H9 (cell line): ENCODE measurements around the gene CAMTA1. TPM values are rescaled to one million over a fixed set of nuclear protein-coding genes. Genes with fewer than 3 reads are reported as not detected.

Experiments used
- DNase-seq: peaks from one replicate; pipeline ENCODE4 v3.0.0-alpha.2; 2017
- H2AFZ ChIP-seq: one replicate; pipeline ENCODE4 v1.6.1; 2013; ENCODE audit warnings: mild to moderate bottlenecking, low read length, control low read depth, moderate library complexity
- H2AK5ac ChIP-seq: 2 replicates; pipeline ENCODE4 v1.6.1; 2013; ENCODE audit warnings: low read length, control low read depth, mixed read lengths; ENCODE audit not compliant: insufficient read length
- H2BK120ac ChIP-seq: one replicate; pipeline ENCODE4 v1.6.1; 2013; ENCODE audit warnings: low read depth, mild to moderate bottlenecking, low read length, control low read depth, inconsistent platforms; ENCODE audit not compliant: poor library complexity, severe bottlenecking
- H2BK12ac ChIP-seq: 2 replicates; pipeline ENCODE4 v1.6.1; 2013; ENCODE audit warnings: low read length, control low read depth, mixed read lengths, low read depth; ENCODE audit not compliant: insufficient read length
- H2BK15ac ChIP-seq: 2 replicates; pipeline ENCODE4 v1.6.1; 2013; ENCODE audit warnings: low read depth, low read length, control low read depth
- H2BK20ac ChIP-seq: one replicate; pipeline ENCODE4 v1.6.1; 2013; ENCODE audit warnings: low read depth, mild to moderate bottlenecking, low read length, control low read depth, inconsistent platforms; ENCODE audit not compliant: poor library complexity, severe bottlenecking
- H2BK5ac ChIP-seq: 2 replicates; pipeline ENCODE4 v1.6.1; 2013; ENCODE audit warnings: low read length, control low read depth, mixed read lengths; ENCODE audit not compliant: insufficient read length
- H3K14ac ChIP-seq: 2 replicates; pipeline ENCODE4 v1.6.1; 2013; ENCODE audit warnings: low read length, control low read depth; ENCODE audit not compliant: insufficient read depth
- H3K18ac ChIP-seq: 2 replicates; pipeline ENCODE4 v1.6.1; 2013; ENCODE audit warnings: low read depth, mild to moderate bottlenecking, mixed read lengths, low read length, control low read depth; ENCODE audit not compliant: insufficient read length
- H3K23ac ChIP-seq: 2 replicates; pipeline ENCODE4 v1.6.1; 2013; ENCODE audit warnings: low read length, control low read depth, mixed read lengths, low read depth; ENCODE audit not compliant: insufficient read length
- H3K23me2 ChIP-seq: 2 replicates; pipeline ENCODE4 v1.6.1; 2013; ENCODE audit warnings: low read depth, mild to moderate bottlenecking, mixed read lengths, low read length, control low read depth; ENCODE audit not compliant: insufficient read length, poor library complexity, severe bottlenecking
- H3K27ac ChIP-seq: 2 replicates; pipeline ENCODE4 v1.5.1; 2013; ENCODE audit warnings: low read length, control low read depth, mixed read lengths, low read depth; ENCODE audit not compliant: insufficient read length
- H3K27me3 ChIP-seq: 2 replicates; pipeline ENCODE4 v1.6.1; 2013; ENCODE audit warnings: low read length, control low read depth, inconsistent platforms; ENCODE audit not compliant: insufficient read depth
- H3K4ac ChIP-seq: 2 replicates; pipeline ENCODE4 v1.6.1; 2013; ENCODE audit warnings: low read depth, mild to moderate bottlenecking, control low read depth, inconsistent platforms, low read length, moderate library complexity
- H3K4me1 ChIP-seq: 2 replicates; pipeline ENCODE4 v1.6.1; 2013; ENCODE audit warnings: low read length, control low read depth, inconsistent platforms; ENCODE audit not compliant: insufficient read depth
- H3K4me2 ChIP-seq: 2 replicates; pipeline ENCODE4 v1.6.1; 2013; ENCODE audit warnings: low read length, control low read depth, mixed read lengths; ENCODE audit not compliant: insufficient read length, insufficient read depth
- H3K56ac ChIP-seq: 2 replicates; pipeline ENCODE4 v1.6.1; 2013; ENCODE audit warnings: low read depth, mild to moderate bottlenecking, mixed read lengths, low read length, control low read depth; ENCODE audit not compliant: insufficient read length
- H3K79me1 ChIP-seq: 2 replicates; pipeline ENCODE4 v1.6.1; 2013; ENCODE audit warnings: low read depth, mild to moderate bottlenecking, moderate library complexity, low read length, control low read depth, inconsistent platforms; ENCODE audit not compliant: insufficient read depth, poor library complexity, severe bottlenecking
- H3K79me2 ChIP-seq: 2 replicates; pipeline ENCODE4 v1.6.1; 2013; ENCODE audit warnings: low read length, control low read depth, inconsistent platforms; ENCODE audit not compliant: insufficient read depth
- H3K9ac ChIP-seq: 2 replicates; pipeline ENCODE4 v1.6.1; 2013; ENCODE audit warnings: low read length, control low read depth, mixed read lengths; ENCODE audit not compliant: insufficient read length; ENCODE audit errors: extremely low read depth
- H3K9me3 ChIP-seq: one replicate; pipeline ENCODE4 v1.6.1; 2013; ENCODE audit warnings: low read depth, low read length, inconsistent platforms; ENCODE audit not compliant: control insufficient read depth
- H3T11ph ChIP-seq: one replicate; pipeline ENCODE4 v1.6.1; 2013; ENCODE audit warnings: mild to moderate bottlenecking, low read length, control low read depth, inconsistent platforms
- H4K20me1 ChIP-seq: one replicate; pipeline ENCODE4 v1.6.1; 2013; ENCODE audit not compliant: control insufficient read depth, insufficient read length, insufficient read depth
- H4K5ac ChIP-seq: 2 replicates; pipeline ENCODE4 v1.6.1; 2013; ENCODE audit warnings: low read depth, mild to moderate bottlenecking, mixed read lengths, low read length, control low read depth; ENCODE audit not compliant: insufficient read length
- H4K8ac ChIP-seq: replicated peaks from 2 replicates; pipeline ENCODE4 v1.6.1; 2013; ENCODE audit warnings: low read length, control low read depth, mixed read lengths, low read depth; ENCODE audit not compliant: insufficient read length
- H4K91ac ChIP-seq: 2 replicates; pipeline ENCODE4 v1.6.1; 2013; ENCODE audit warnings: low read depth, mild to moderate bottlenecking, moderate library complexity, mixed read lengths, low read length, control low read depth; ENCODE audit not compliant: insufficient read length
- H3K27ac Mint-ChIP-seq, 3 experiments: 2 replicates in 2 of 3; 3 replicates in 1 of 3; pipeline ENCODE4 v1.8.0; 2020 to 2021; ENCODE audit warnings: mixed read lengths in 3 of 3, mild to moderate bottlenecking in 1 of 3, moderate library complexity in 1 of 3
- H3K27me3 Mint-ChIP-seq: 2 replicates; pipeline ENCODE4 v1.8.0; 2021; ENCODE audit warnings: low read depth, mild to moderate bottlenecking, moderate library complexity, mixed read lengths
- H3K36me3 Mint-ChIP-seq, 3 experiments: 2 replicates in 2 of 3; 3 replicates in 1 of 3; pipeline ENCODE4 v1.8.0; 2020 to 2021; ENCODE audit warnings: low read depth in 3 of 3, mixed read lengths in 3 of 3; ENCODE audit not compliant: insufficient read depth in 1 of 3
- H3K4me1 Mint-ChIP-seq, 2 experiments: 2 replicates each; pipeline ENCODE4 v1.8.0; 2020; ENCODE audit warnings: mixed read lengths in 2 of 2
- H3K4me3 Mint-ChIP-seq, 2 experiments: 2 replicates in 1 of 2; 3 replicates in 1 of 2; pipeline ENCODE4 v1.8.0; 2020 to 2021; ENCODE audit warnings: mild to moderate bottlenecking in 2 of 2, mixed read lengths in 2 of 2, moderate library complexity in 1 of 2
- H3K9me3 Mint-ChIP-seq, 2 experiments: 2 replicates in 1 of 2; 3 replicates in 1 of 2; pipeline ENCODE4 v1.8.0; 2020; ENCODE audit warnings: mild to moderate bottlenecking in 2 of 2, mixed read lengths in 2 of 2, moderate library complexity in 1 of 2
- CTCF ChIP-seq: fragments of 200-600 bp; sonication (generic); conservative IDR thresholded peaks from 3 replicates; pipeline ENCODE4 v1.8.0; 2021; ENCODE audit warnings: antibody characterized with exemption, mild to moderate bottlenecking
- WGBS: extraction: QIAGEN DNeasy Blood & Tissue Kit; methylation state at CpG from one replicate; pipeline ENCODE4 v1.1.7; 2013; ENCODE audit warnings: missing lambda C conversion rate, low lambda C conversion rate, mixed read lengths; ENCODE audit not compliant: insufficient read length; ENCODE audit errors: extremely low coverage; 5-methylcytosine and 5-hydroxymethylcytosine counted together
- total RNA-seq: library from RNA; stranded (reverse); gene quantifications from 2 replicates; pipeline ENCODE4 v1.2.1, GENCODE V29; 2021

Gene CAMTA1
- total RNA-seq, 1 experiment from 2014 or later = 115 TPM

- Histone ChIP-seq H3K4ac (no peak overlapping the region), H3K9ac (no peak overlapping the region), H2BK20ac (no peak overlapping the region), H3K4me2 (no peak overlapping the region), H3K79me2 (no peaks in the 10 kb centered on the region), H3K9me3 (no peaks in the 10 kb centered on the region), H3K18ac (no peak overlapping the region), H2BK120ac (no peak overlapping the region), H3K23ac (no peak overlapping the region), H3K27me3 (no peaks in the 10 kb centered on the region), H3K79me1 (no peaks in the 10 kb centered on the region), H3K56ac (no peak overlapping the region), H3K23me2 (no peaks in the 10 kb centered on the region), H3K27ac (no peak overlapping the region), H4K20me1 (no peaks in the 10 kb centered on the region), H2AFZ (no peak overlapping the region), H2BK12ac (no peak overlapping the region), H4K8ac (no peak overlapping the region), H3K4me1 (peaks cover 7% of the 10 kb centered on the region; the same call in 1 of the 2 replicates), H2AK5ac (no peak overlapping the region), H3K14ac (no peak overlapping the region), H4K5ac (no peak overlapping the region), H2BK5ac (no peak overlapping the region), H4K91ac (no peak overlapping the region), H3T11ph (no peak overlapping the region), H2BK15ac (no peak overlapping the region; the same call in 1 of the 2 replicates)
- Mint-ChIP-seq H3K27ac (peak overlapping the region in 2 of 3 experiments; percentile 24 to 27; a peak in 3 of 7 replicates), H3K9me3 (no peaks in the 10 kb centered on the region), H3K27me3 (no peaks in the 10 kb centered on the region), H3K36me3 (no peaks in the 10 kb centered on the region), H3K4me3 (no peak overlapping the region), H3K4me1 (peaks cover 22 to 38% of the 10 kb centered on the region in 2 experiments)
- TF ChIP-seq CTCF = no peak
- no CpG with 5 or more reads among the region's 17 CpGs for WGBS
- peak; percentile 22 for DNase-seq
These were observed 119.4 kb downstream of the CAMTA1 start for GRCh38 chr1:6904476-6905170.
